AG09309 (cell line): ENCODE data around the gene MXRA5.
"Not testable (repeated sequence)": the region's sequence is repeated elsewhere in the genome, so short reads cannot be mapped to it uniquely, and the experiment has no call there.

Experiments
- DNase-seq: peaks from one replicate; pipeline ENCODE4 v3.0.0-alpha.2; 2010; ENCODE audit warnings: low read depth
- H3K4me3 ChIP-seq: 2 replicates; pipeline ENCODE4 v1.5.1; 2011; ENCODE audit warnings: mild to moderate bottlenecking, low read depth, low read length, moderate library complexity; ENCODE audit not compliant: control insufficient read depth
- TF ChIP-seq, protein P1 (sequence below): IDR thresholded peaks from 2 replicates; pipeline ENCODE4 v1.5.1; 2011; ENCODE audit warnings: mild to moderate bottlenecking, low read depth, low read length, inconsistent platforms; ENCODE audit not compliant: insufficient read depth, control insufficient read depth; ENCODE audit errors: missing control alignments

Gene MXRA5

GRCh38 chrX:3378156-3378555 is 31.7 kb upstream of the MXRA5 start:
- TF ChIP-seq, protein P1, sequence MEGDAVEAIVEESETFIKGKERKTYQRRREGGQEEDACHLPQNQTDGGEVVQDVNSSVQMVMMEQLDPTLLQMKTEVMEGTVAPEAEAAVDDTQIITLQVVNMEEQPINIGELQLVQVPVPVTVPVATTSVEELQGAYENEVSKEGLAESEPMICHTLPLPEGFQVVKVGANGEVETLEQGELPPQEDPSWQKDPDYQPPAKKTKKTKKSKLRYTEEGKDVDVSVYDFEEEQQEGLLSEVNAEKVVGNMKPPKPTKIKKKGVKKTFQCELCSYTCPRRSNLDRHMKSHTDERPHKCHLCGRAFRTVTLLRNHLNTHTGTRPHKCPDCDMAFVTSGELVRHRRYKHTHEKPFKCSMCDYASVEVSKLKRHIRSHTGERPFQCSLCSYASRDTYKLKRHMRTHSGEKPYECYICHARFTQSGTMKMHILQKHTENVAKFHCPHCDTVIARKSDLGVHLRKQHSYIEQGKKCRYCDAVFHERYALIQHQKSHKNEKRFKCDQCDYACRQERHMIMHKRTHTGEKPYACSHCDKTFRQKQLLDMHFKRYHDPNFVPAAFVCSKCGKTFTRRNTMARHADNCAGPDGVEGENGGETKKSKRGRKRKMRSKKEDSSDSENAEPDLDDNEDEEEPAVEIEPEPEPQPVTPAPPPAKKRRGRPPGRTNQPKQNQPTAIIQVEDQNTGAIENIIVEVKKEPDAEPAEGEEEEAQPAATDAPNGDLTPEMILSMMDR = no peak
- DNase-seq = no peak
- no peak overlapping the region for H3K4me3 ChIP-seq

DNA sequence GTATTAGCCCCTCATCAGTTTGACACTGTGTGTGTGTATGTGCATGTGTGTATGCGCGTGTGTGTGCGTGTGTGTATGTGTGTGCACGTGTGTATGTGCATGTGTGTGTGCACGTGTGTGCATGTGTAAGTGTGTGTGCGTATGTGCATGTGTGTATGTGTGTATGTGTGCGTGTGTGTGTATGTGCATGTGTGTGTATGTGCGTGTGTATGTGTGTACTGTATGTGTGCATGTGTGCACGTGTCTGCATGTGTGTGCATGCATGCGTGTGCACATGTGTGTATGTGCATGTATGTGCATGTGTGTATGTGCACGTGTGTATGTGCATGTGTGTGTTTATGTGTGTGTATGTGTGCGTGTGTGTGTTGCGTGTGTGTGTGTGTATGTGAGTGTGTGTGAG is 31.1 kb upstream of the MXRA5 start:
- no peak for DNase-seq
- TF ChIP-seq, protein P1 = no peak
- no peak overlapping the region for H3K4me3 ChIP-seq

- not testable (repeated sequence) for H3K4me3 ChIP-seq
These were observed 29.5 kb upstream of the MXRA5 start for GRCh38 chrX:3375878-3376508.

GRCh38 chrX:3374108-3374800 is 27.8 kb upstream of the MXRA5 start:
- no peak for DNase-seq
- TF ChIP-seq, protein P1 = no peak
- H3K4me3 ChIP-seq = no peak overlapping the region

More at GRCh38 chrX:3375878-3376508, 29.5 kb upstream of the MXRA5 start:
- not testable (repeated sequence) for DNase-seq

DNA sequence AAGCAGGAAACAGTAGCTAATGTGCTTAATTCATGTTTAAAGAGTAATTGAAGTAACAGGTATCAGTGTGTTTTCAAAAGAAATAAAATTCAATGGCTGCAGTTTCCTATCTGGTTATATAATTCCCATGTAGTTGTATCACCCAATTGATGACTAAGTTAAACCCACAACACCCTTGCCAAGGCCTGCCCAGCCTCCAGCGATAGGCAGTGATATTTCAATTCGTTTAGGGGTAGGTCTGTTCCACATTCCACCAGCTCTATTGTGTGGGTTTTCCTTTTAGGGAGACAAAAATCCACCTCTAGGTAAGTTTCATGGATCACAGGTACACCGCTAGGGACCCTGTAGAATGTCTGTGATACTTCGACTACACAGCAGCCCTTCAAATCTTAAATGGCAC is 24.7 kb upstream of the MXRA5 start:
- DNase-seq = no peak
- no peak overlapping the region for H3K4me3 ChIP-seq
- TF ChIP-seq, protein P1 = no peak

- TF ChIP-seq, protein P1 = no peak
- no peak for DNase-seq
- no peak overlapping the region for H3K4me3 ChIP-seq
These were observed 24.2 kb upstream of the MXRA5 start for GRCh38 chrX:3370656-3371055.

DNA sequence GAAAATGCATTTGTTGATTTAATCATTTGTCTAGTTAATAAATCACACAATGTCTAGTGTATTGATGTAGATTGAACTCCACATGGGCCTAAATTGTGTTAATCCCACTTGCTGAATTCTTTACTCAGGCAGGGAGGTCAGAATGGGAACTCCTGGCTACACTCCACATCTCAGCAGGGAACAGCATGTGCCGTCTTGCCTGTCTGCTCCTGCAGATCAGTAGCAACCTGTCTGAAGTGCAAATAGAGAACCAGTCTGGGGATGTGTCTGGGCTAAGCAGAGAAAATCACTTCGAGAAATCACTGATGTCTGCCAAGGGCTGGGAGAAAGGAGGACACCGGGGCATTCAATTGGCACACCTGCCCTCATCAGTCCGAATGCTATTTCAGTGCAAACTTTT is 16.5 kb upstream of the MXRA5 start:
- TF ChIP-seq, protein P1 = no peak
- DNase-seq = no peak
- H3K4me3 ChIP-seq = no peak overlapping the region
